H1 (cell line): Measurements from ENCODE around the gene UTP3. TPM values are rescaled to one million over a fixed set of nuclear protein-coding genes. Genes with fewer than 3 reads are reported as not detected.

Experiments
- BCL11A ChIP-seq, 2 experiments: IDR thresholded peaks; one replicate each; pipeline ENCODE4 v1.6.1; 2011; ENCODE audit warnings: low read depth in 2 of 2, low read length in 2 of 2, mild to moderate bottlenecking in 2 of 2
- EP300 ChIP-seq, 2 experiments: IDR thresholded peaks; 1 replicate in 1 of 2; 2 replicates in 1 of 2; pipeline ENCODE4 v1.6.1; 2011 to 2012; ENCODE audit warnings: low read depth in 2 of 2, low read length in 2 of 2, mild to moderate bottlenecking in 2 of 2, borderline replicate concordance in 1 of 2, inconsistent platforms in 1 of 2, moderate library complexity in 1 of 2
- POLR2A ChIP-seq, 2 experiments: IDR thresholded peaks; 1 replicate in 1 of 2; 2 replicates in 1 of 2; pipeline ENCODE4 v1.6.1; 2011; ENCODE audit warnings: low read depth in 2 of 2, low read length in 2 of 2, mild to moderate bottlenecking in 2 of 2; ENCODE audit errors: control extremely low read depth in 1 of 2
- POU5F1 ChIP-seq: IDR thresholded peaks from 2 replicates; pipeline ENCODE4 v1.6.1; 2011; ENCODE audit warnings: low read depth, mild to moderate bottlenecking, low read length, moderate library complexity
- RNF2 ChIP-seq: fragments of 200-900, 300-1000 bp; sonication (generic); IDR thresholded peaks from 2 replicates; pipeline ENCODE4 v1.7.1; 2016; ENCODE audit warnings: borderline replicate concordance, low read depth, mild to moderate bottlenecking, antibody characterized with exemption, low read length; ENCODE audit not compliant: poor library complexity, severe bottlenecking; ENCODE audit errors: missing control alignments
- polyA plus RNA-seq, 7 experiments: library from polyadenylated mRNA; depleted of rRNA in 3 of 7; stranded (reverse) in 5 of 7; unstranded in 2 of 7; fragments of >200 nt in 5 of 7; fragments of 200-250 nt in 2 of 7; gene quantifications; 1 replicate in 5 of 7; 2 replicates in 1 of 7; 4 replicates in 1 of 7; pipeline versions ENCODE4 v1.2.1 to v1.2.3, GENCODE V29; 2011 to 2013; ENCODE audit warnings: missing spikeins in 2 of 7, mixed read lengths in 2 of 7
- total RNA-seq: library from RNA; stranded (reverse); fragmentation: NEBNext Ultra II Directional; extraction: Animal tissue kit (Norgen Biotek cat#: 25700); gene quantifications from 2 replicates; pipeline ENCODE4 v1.2.1, GENCODE V29; 2021
- TF ChIP-seq, protein P1 (sequence below): fragments of 300-600 bp; sonication (generic); IDR thresholded peaks from 2 replicates; pipeline ENCODE4 v1.7.1; 2012; ENCODE audit warnings: low read length, moderate library complexity, mild to moderate bottlenecking, inconsistent platforms; ENCODE audit not compliant: insufficient replicate concordance
- TF ChIP-seq, protein P2 (sequence below): IDR thresholded peaks from 2 replicates; pipeline ENCODE4 v1.6.1; 2012; ENCODE audit warnings: low read length, inconsistent platforms

Gene UTP3
- total and polyA plus RNA-seq, 2 of the 8 experiments (the other 6 are each of a cell fraction or from before 2014, with no cell fraction given): 11.2 to 51.3 TPM

DNA sequence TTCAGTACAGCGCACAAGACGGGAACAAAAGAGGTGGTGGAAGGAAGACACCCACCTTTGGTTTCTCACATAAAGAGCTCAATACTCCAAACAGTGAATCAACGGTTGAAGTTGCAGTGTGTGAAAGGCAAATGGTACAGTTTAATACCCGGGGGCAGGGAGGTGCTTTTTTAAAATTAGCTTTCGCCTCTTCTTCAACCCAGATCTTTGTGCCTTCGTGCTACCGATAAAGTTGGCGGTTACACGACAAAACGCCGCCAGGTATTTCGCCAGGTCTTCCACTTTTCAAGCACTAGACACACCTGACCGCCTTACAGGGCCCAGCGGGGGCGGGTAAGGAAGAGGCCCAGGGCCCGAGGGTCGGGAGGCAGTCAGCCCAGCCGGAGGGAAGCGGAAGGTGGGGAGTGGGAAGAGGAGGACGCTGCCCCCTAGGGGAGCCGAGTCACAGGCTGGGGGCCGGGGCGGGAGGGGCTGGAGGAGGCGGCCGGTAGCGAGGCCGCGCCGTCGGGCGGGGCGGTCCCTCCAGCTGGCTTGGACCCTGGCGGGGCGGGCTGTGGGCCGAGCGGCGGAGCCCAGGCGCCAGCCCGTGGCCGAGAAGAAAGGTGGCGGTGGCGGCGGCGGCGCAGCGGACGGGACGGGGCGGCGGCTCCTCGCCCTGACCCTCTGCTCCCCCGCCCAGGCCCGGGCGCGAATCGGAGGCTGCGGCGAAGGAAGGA is 16.0 kb downstream of the UTP3 start (continued):
- TF ChIP-seq, protein P1, sequence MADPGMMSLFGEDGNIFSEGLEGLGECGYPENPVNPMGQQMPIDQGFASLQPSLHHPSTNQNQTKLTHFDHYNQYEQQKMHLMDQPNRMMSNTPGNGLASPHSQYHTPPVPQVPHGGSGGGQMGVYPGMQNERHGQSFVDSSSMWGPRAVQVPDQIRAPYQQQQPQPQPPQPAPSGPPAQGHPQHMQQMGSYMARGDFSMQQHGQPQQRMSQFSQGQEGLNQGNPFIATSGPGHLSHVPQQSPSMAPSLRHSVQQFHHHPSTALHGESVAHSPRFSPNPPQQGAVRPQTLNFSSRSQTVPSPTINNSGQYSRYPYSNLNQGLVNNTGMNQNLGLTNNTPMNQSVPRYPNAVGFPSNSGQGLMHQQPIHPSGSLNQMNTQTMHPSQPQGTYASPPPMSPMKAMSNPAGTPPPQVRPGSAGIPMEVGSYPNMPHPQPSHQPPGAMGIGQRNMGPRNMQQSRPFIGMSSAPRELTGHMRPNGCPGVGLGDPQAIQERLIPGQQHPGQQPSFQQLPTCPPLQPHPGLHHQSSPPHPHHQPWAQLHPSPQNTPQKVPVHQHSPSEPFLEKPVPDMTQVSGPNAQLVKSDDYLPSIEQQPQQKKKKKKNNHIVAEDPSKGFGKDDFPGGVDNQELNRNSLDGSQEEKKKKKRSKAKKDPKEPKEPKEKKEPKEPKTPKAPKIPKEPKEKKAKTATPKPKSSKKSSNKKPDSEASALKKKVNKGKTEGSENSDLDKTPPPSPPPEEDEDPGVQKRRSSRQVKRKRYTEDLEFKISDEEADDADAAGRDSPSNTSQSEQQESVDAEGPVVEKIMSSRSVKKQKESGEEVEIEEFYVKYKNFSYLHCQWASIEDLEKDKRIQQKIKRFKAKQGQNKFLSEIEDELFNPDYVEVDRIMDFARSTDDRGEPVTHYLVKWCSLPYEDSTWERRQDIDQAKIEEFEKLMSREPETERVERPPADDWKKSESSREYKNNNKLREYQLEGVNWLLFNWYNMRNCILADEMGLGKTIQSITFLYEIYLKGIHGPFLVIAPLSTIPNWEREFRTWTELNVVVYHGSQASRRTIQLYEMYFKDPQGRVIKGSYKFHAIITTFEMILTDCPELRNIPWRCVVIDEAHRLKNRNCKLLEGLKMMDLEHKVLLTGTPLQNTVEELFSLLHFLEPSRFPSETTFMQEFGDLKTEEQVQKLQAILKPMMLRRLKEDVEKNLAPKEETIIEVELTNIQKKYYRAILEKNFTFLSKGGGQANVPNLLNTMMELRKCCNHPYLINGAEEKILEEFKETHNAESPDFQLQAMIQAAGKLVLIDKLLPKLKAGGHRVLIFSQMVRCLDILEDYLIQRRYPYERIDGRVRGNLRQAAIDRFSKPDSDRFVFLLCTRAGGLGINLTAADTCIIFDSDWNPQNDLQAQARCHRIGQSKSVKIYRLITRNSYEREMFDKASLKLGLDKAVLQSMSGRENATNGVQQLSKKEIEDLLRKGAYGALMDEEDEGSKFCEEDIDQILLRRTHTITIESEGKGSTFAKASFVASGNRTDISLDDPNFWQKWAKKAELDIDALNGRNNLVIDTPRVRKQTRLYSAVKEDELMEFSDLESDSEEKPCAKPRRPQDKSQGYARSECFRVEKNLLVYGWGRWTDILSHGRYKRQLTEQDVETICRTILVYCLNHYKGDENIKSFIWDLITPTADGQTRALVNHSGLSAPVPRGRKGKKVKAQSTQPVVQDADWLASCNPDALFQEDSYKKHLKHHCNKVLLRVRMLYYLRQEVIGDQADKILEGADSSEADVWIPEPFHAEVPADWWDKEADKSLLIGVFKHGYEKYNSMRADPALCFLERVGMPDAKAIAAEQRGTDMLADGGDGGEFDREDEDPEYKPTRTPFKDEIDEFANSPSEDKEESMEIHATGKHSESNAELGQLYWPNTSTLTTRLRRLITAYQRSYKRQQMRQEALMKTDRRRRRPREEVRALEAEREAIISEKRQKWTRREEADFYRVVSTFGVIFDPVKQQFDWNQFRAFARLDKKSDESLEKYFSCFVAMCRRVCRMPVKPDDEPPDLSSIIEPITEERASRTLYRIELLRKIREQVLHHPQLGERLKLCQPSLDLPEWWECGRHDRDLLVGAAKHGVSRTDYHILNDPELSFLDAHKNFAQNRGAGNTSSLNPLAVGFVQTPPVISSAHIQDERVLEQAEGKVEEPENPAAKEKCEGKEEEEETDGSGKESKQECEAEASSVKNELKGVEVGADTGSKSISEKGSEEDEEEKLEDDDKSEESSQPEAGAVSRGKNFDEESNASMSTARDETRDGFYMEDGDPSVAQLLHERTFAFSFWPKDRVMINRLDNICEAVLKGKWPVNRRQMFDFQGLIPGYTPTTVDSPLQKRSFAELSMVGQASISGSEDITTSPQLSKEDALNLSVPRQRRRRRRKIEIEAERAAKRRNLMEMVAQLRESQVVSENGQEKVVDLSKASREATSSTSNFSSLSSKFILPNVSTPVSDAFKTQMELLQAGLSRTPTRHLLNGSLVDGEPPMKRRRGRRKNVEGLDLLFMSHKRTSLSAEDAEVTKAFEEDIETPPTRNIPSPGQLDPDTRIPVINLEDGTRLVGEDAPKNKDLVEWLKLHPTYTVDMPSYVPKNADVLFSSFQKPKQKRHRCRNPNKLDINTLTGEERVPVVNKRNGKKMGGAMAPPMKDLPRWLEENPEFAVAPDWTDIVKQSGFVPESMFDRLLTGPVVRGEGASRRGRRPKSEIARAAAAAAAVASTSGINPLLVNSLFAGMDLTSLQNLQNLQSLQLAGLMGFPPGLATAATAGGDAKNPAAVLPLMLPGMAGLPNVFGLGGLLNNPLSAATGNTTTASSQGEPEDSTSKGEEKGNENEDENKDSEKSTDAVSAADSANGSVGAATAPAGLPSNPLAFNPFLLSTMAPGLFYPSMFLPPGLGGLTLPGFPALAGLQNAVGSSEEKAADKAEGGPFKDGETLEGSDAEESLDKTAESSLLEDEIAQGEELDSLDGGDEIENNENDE: no peak
- TF ChIP-seq EP300 (IDR thresholded peaks at IDR 0.05; ENCODE audit: borderline replicate concordance in 1 of 2, low read depth in 2 of 2, low read length in 2 of 2): no peak
- TF ChIP-seq BCL11A (IDR thresholded peaks at IDR 0.05; ENCODE audit: low read depth in 2 of 2, low read length in 2 of 2): no peak
- no peak for TF ChIP-seq POU5F1
- peak in 1 of 2 experiments; percentile 64; a peak in 2 of 3 replicates for TF ChIP-seq POLR2A (IDR thresholded peaks at IDR 0.05; ENCODE audit: control extremely low read depth in 1 of 2, low read depth in 2 of 2, low read length in 2 of 2)
- TF ChIP-seq RNF2: no peak
- TF ChIP-seq, protein P2, sequence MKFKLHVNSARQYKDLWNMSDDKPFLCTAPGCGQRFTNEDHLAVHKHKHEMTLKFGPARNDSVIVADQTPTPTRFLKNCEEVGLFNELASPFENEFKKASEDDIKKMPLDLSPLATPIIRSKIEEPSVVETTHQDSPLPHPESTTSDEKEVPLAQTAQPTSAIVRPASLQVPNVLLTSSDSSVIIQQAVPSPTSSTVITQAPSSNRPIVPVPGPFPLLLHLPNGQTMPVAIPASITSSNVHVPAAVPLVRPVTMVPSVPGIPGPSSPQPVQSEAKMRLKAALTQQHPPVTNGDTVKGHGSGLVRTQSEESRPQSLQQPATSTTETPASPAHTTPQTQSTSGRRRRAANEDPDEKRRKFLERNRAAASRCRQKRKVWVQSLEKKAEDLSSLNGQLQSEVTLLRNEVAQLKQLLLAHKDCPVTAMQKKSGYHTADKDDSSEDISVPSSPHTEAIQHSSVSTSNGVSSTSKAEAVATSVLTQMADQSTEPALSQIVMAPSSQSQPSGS: no peak
